Measurements from ENCODE around the gene CHGA.

Gene CHGA

DNA sequence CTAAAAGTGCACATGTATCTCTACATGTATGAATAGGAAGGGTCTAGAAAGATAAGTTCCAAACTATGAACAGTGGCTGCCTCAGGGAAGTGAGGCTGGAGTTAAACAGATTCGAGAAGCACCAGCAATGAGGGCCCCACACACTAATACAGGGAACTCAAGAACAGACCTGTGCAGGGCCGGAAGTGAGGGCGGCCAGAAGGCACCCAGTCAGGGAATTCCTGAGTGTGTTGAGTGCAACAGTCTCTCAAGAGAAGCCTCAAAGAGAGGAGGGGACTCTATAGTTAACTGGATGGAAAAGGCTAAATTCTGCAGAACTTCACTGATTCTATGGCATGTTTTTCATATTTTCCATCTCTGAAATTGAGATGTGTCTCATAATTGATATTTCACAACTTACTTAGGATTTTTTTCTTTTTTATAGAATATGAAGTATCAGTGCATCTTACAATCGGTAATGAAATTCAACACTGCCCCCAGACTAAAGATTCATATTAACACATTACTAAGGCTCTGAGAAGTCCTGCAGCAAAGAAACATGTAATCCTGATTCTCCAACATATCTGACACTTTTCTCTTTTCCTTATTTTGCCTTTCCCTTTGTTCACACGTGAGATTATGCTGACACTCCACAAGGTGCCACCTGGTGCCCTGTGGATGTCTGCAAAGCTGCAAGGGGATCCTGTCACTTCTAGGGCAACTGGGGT, 61.3 kb downstream of the CHGA start:
- no peak for DNase-seq

Measured in activated naive CD4-positive, alpha-beta T cell treated with anti-CD3 and anti-CD28 coated beads, Interleukin-2, amount 50 U/mL, for 16 hours (primary cell).